ENCODE measurements around the gene TRIM65.

TRIM65 gene

GRCh38 chr17:75917141-75917916, 20.6 kb upstream of the TRIM65 start:
- 91% methylated on average over 23 of the region's 23 CpGs for WGBS
- no peaks in the 10 kb centered on the region for H3K4me1 ChIP-seq (ENCODE audit: insufficient read depth, low read length)
- H3K9ac ChIP-seq (ENCODE audit: low read depth, low read length), result no peak overlapping the region
- no peak overlapping the region for H3K27ac ChIP-seq (ENCODE audit: low read depth, low read length)
- H3K9me3 ChIP-seq (ENCODE audit: insufficient read depth, low read depth, low read length), result no peaks in the 10 kb centered on the region
- H3K4me3 ChIP-seq (ENCODE audit: low read length), result no peak overlapping the region
- 0 out of 2 replicates have a peak, but pooled peaks cover 3% of the 10 kb centered on the region for H3K36me3 ChIP-seq (ENCODE audit: insufficient read depth, low read length)
- H3K27me3 ChIP-seq (ENCODE audit: insufficient read depth, low read length), result no peaks in the 10 kb centered on the region

DNA sequence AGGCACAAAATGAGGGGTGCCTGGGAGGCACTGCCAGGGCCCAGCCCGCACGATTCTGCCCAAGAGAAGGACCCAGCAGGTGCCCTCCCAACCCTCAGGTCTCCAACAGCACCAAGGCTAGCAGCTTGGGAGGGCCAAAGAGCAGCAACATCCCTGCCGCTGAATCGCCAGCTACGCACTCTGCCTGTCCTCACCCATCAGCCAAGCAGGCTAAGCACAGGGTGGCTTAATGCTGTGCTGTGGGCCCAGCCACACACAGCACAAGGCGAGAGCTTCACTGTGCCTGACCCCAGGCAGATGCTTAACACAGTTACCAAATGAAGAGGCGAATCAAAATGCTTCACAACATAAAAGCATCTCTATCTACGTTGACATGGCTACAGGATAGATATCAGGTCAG, 18.5 kb upstream of the TRIM65 start:
- Histone ChIP-seq H3K9me3 (ENCODE audit: insufficient read depth, low read depth, low read length) (no peaks in the 10 kb centered on the region), H3K36me3 (ENCODE audit: insufficient read depth, low read length) (peaks cover 6% of the 10 kb centered on the region; the same call in 1 of the 2 replicates), H3K4me1 (ENCODE audit: insufficient read depth, low read length) (peaks cover 3% of the 10 kb centered on the region; the same call in 1 of the 2 replicates), H3K27me3 (ENCODE audit: insufficient read depth, low read length) (no peaks in the 10 kb centered on the region), H3K9ac (ENCODE audit: low read depth, low read length) (no peak overlapping the region), H3K27ac (ENCODE audit: low read depth, low read length) (no peak overlapping the region), H3K4me3 (ENCODE audit: low read length) (no peak overlapping the region)
- WGBS, result 83% methylated on average over 8 of the region's 8 CpGs

GRCh38 chr17:75914643-75915267, 18.0 kb upstream of the TRIM65 start:
- Histone ChIP-seq H3K4me1 (ENCODE audit: insufficient read depth, low read length) (peaks cover 3% of the 10 kb centered on the region; the same call in 1 of the 2 replicates), H3K27ac (ENCODE audit: low read depth, low read length) (no peak overlapping the region), H3K27me3 (ENCODE audit: insufficient read depth, low read length) (no peaks in the 10 kb centered on the region), H3K36me3 (ENCODE audit: insufficient read depth, low read length) (peaks cover 6% of the 10 kb centered on the region; the same call in 1 of the 2 replicates), H3K9me3 (ENCODE audit: insufficient read depth, low read depth, low read length) (no peaks in the 10 kb centered on the region), H3K4me3 (ENCODE audit: low read length) (no peak overlapping the region), H3K9ac (ENCODE audit: low read depth, low read length) (no peak overlapping the region)
- WGBS, result 93% methylated on average over 34 of the region's 34 CpGs

GRCh38 chr17:75913537-75914210, 16.9 kb upstream of the TRIM65 start:
- Histone ChIP-seq H3K9me3 (ENCODE audit: insufficient read depth, low read depth, low read length) (no peaks in the 10 kb centered on the region), H3K4me3 (ENCODE audit: low read length) (no peak overlapping the region), H3K27me3 (ENCODE audit: insufficient read depth, low read length) (no peaks in the 10 kb centered on the region), H3K9ac (ENCODE audit: low read depth, low read length) (no peak overlapping the region), H3K27ac (ENCODE audit: low read depth, low read length) (no peak overlapping the region), H3K36me3 (ENCODE audit: insufficient read depth, low read length) (peaks cover 6% of the 10 kb centered on the region; the same call in 1 of the 2 replicates), H3K4me1 (ENCODE audit: insufficient read depth, low read length) (peaks cover 3% of the 10 kb centered on the region; the same call in 1 of the 2 replicates)
- WGBS, result 92% methylated on average over 32 of the region's 32 CpGs

DNA sequence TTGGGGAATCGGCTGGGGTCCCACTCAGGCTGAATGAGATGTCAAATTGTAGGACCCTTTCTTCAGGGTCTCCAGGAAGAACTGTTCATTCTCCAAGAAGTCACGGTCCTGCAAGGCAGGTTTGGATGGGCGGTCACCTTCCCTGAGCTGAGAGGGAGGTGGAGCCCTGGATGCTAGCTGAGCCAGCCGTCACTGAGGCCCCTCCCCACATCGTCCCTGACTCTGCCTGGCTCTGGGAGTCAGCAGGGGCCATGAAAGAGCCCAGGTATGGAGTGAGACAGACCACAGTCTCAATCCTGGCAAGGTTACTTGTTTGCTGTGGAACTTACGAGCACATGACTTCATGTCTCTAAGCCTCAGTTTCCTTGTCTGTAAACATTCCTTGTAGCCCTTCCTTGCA, 13.9 kb upstream of the TRIM65 start:
- no peaks in the 10 kb centered on the region for H3K9me3 ChIP-seq (ENCODE audit: insufficient read depth, low read depth, low read length)
- H3K4me3 ChIP-seq (ENCODE audit: low read length), result no peak overlapping the region
- 68% methylated on average over 6 of the region's 6 CpGs for WGBS
- peak overlapping the region; percentile 53; the same call in 1 of the 2 replicates for H3K9ac ChIP-seq (ENCODE audit: low read depth, low read length)
- peaks cover 6% of the 10 kb centered on the region; the same call in 1 of the 2 replicates for H3K36me3 ChIP-seq (ENCODE audit: insufficient read depth, low read length)
- H3K27ac ChIP-seq (ENCODE audit: low read depth, low read length), result 0 out of 2 replicates have a peak overlapping the region, but pooled peaks have one; percentile 25
- peaks cover 3% of the 10 kb centered on the region; the same call in 1 of the 2 replicates for H3K4me1 ChIP-seq (ENCODE audit: insufficient read depth, low read length)
- H3K27me3 ChIP-seq (ENCODE audit: insufficient read depth, low read length), result no peaks in the 10 kb centered on the region

DNA sequence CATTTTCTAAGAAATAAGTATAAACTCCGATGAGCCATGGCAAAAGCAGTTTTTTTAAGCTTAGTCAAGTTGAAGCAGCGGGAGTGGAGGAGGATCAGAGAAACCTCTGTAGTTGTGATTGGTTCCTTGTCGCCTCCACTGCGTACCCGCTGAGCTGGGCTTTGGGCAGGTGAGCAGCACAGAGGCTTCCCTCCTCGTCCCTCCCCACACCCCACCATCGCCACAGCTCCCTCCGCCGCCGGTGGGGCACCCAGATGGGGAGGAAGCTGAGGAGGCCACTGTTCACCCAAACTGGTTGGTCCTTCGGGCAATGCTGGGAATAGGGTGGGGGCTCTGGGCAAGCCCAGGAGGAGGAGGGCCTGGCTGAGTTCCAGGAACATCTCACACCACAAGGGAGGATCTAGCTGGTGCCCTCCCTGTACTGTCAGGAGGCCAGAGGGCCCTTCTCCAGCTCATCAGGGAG, 13.1 kb upstream of the TRIM65 start:
- Histone ChIP-seq H3K9me3 (ENCODE audit: insufficient read depth, low read depth, low read length) (no peaks in the 10 kb centered on the region), H3K4me1 (ENCODE audit: insufficient read depth, low read length) (peaks cover 3% of the 10 kb centered on the region; the same call in 1 of the 2 replicates), H3K4me3 (ENCODE audit: low read length) (no peak overlapping the region), H3K9ac (ENCODE audit: low read depth, low read length) (no peak overlapping the region), H3K36me3 (ENCODE audit: insufficient read depth, low read length) (peaks cover 6% of the 10 kb centered on the region; the same call in 1 of the 2 replicates), H3K27me3 (ENCODE audit: insufficient read depth, low read length) (no peaks in the 10 kb centered on the region), H3K27ac (ENCODE audit: low read depth, low read length) (no peak overlapping the region)
- 91% methylated on average over 9 of the region's 11 CpGs for WGBS

- Histone ChIP-seq H3K4me1 (ENCODE audit: insufficient read depth, low read length) (peaks cover 3% of the 10 kb centered on the region; the same call in 1 of the 2 replicates), H3K4me3 (ENCODE audit: low read length) (no peak overlapping the region), H3K27ac (ENCODE audit: low read depth, low read length) (no peak overlapping the region), H3K27me3 (ENCODE audit: insufficient read depth, low read length) (no peaks in the 10 kb centered on the region), H3K9ac (ENCODE audit: low read depth, low read length) (no peak overlapping the region), H3K36me3 (ENCODE audit: insufficient read depth, low read length) (peaks cover 3% of the 10 kb centered on the region; the same call in 1 of the 2 replicates), H3K9me3 (ENCODE audit: insufficient read depth, low read depth, low read length) (no peaks in the 10 kb centered on the region)
- 86% methylated on average over 14 of the region's 14 CpGs for WGBS
These were observed 12.5 kb upstream of the TRIM65 start for GRCh38 chr17:75909051-75909811.

DNA sequence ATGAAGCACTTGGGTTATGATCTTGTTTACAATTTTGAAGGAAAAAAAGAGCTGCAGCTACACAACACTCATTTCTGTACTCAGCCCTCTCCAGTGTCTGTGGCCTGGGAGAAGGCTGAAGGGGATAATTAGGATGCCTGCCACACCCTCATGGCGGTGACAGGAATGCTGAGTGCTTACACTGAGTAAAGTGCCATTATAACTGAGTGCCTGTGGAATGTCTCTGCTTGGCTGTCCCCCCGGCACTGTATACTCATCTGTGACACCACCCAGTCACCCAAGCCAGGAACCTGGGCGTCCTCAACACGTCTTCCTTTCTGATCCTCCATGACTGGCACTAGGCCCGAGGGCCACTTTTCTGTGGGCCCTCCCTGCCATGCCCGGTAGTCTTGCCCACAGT, 11.4 kb upstream of the TRIM65 start:
- no peaks in the 10 kb centered on the region for H3K9me3 ChIP-seq (ENCODE audit: insufficient read depth, low read depth, low read length)
- H3K27me3 ChIP-seq (ENCODE audit: insufficient read depth, low read length), result no peaks in the 10 kb centered on the region
- peaks cover 3% of the 10 kb centered on the region; the same call in 1 of the 2 replicates for H3K36me3 ChIP-seq (ENCODE audit: insufficient read depth, low read length)
- no peak overlapping the region for H3K27ac ChIP-seq (ENCODE audit: low read depth, low read length)
- peaks cover 3% of the 10 kb centered on the region; the same call in 1 of the 2 replicates for H3K4me1 ChIP-seq (ENCODE audit: insufficient read depth, low read length)
- WGBS, result 87% methylated on average over 6 of the region's 6 CpGs
- no peak overlapping the region for H3K9ac ChIP-seq (ENCODE audit: low read depth, low read length)
- H3K4me3 ChIP-seq (ENCODE audit: low read length), result no peak overlapping the region

GRCh38 chr17:75906143-75906884, 9.6 kb upstream of the TRIM65 start:
- Histone ChIP-seq H3K4me1 (ENCODE audit: insufficient read depth, low read length) (peaks cover 3% of the 10 kb centered on the region; the same call in 1 of the 2 replicates), H3K27ac (ENCODE audit: low read depth, low read length) (no peak overlapping the region), H3K9ac (ENCODE audit: low read depth, low read length) (no peak overlapping the region), H3K4me3 (ENCODE audit: low read length) (no peak overlapping the region), H3K27me3 (ENCODE audit: insufficient read depth, low read length) (no peaks in the 10 kb centered on the region), H3K9me3 (ENCODE audit: insufficient read depth, low read depth, low read length) (no peaks in the 10 kb centered on the region), H3K36me3 (ENCODE audit: insufficient read depth, low read length) (peaks cover 17% of the 10 kb centered on the region)
- 92% methylated on average over 9 of the region's 10 CpGs for WGBS
